ENCODE results near the gene GLIPR1.

GLIPR1 gene

GRCh38 chr12:75553398-75553797 is 72.8 kb downstream of the GLIPR1 start:
- in situ Hi-C loops (cut with MboI; ENCODE audit: low sequenced_read_pairs, unreplicated experiment) = no loop called here
- DNase-seq (ENCODE audit: low spot score) = no peak

More at GRCh38 chr12:75553398-75553797, 72.8 kb downstream of the GLIPR1 start:
- TF ChIP-seq, protein P1, sequence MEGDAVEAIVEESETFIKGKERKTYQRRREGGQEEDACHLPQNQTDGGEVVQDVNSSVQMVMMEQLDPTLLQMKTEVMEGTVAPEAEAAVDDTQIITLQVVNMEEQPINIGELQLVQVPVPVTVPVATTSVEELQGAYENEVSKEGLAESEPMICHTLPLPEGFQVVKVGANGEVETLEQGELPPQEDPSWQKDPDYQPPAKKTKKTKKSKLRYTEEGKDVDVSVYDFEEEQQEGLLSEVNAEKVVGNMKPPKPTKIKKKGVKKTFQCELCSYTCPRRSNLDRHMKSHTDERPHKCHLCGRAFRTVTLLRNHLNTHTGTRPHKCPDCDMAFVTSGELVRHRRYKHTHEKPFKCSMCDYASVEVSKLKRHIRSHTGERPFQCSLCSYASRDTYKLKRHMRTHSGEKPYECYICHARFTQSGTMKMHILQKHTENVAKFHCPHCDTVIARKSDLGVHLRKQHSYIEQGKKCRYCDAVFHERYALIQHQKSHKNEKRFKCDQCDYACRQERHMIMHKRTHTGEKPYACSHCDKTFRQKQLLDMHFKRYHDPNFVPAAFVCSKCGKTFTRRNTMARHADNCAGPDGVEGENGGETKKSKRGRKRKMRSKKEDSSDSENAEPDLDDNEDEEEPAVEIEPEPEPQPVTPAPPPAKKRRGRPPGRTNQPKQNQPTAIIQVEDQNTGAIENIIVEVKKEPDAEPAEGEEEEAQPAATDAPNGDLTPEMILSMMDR (IDR thresholded peaks at IDR 0.05; ENCODE audit: borderline replicate concordance, control extremely low read depth, extremely low read depth, insufficient read depth, missing control alignments) = no peak

Data from GM13976 (cell line).